ENCODE measurements around the gene NDUFS5.
"Not testable (repeated sequence)": the region's sequence is repeated elsewhere in the genome, so short reads cannot be mapped to it uniquely, and the experiment has no call there.

NDUFS5 gene

GRCh38 chr1:39065542-39065941, 39.4 kb downstream of the NDUFS5 start:
- no peak for DNase-seq

DNA sequence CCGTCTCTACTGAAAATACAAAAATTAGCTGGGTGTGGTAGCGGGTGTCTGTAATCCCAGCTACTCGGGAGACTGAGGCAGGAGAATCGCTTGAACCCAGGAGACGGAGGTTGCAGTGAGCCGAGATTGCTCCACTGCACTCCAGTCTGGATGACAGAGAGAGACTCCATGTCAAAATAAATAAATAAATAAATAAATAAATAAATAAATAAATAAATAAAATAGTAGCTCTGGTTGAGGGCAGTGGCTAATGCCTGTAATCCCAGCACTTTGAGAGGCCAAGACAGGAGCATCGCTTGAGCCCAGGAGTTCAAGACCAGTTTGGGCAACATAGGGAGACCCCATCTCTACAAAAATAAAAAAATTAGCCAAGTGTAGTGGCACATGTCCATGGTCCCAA, 42.1 kb downstream of the NDUFS5 start:
- DNase-seq: not testable (repeated sequence)

- not testable (repeated sequence) for DNase-seq
Measured at GRCh38 chr1:39071557-39071956, 45.4 kb downstream of the NDUFS5 start.

GRCh38 chr1:39076127-39076798, 50.1 kb downstream of the NDUFS5 start:
- DNase-seq: no peak

DNA sequence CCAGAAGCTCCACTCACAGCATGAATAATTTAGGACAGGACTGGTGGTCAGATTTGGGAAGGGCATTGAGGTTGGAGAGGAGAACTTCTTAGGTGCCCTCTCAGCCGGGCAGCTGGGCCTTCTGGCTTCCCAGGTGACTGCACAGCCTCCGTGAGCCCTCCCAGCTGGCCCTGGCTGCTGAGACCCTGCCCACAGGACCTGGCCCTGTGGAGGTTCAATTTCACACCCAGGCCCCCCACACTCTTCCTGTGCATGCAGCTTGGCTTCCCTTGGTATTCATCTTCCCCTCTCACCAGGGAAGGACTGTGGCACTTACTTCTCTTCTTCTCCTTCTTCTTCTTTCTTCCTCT, 50.6 kb downstream of the NDUFS5 start:
- DNase-seq: no peak

GRCh38 chr1:39080269-39080826, 54.2 kb downstream of the NDUFS5 start:
- no peak for DNase-seq

DNA sequence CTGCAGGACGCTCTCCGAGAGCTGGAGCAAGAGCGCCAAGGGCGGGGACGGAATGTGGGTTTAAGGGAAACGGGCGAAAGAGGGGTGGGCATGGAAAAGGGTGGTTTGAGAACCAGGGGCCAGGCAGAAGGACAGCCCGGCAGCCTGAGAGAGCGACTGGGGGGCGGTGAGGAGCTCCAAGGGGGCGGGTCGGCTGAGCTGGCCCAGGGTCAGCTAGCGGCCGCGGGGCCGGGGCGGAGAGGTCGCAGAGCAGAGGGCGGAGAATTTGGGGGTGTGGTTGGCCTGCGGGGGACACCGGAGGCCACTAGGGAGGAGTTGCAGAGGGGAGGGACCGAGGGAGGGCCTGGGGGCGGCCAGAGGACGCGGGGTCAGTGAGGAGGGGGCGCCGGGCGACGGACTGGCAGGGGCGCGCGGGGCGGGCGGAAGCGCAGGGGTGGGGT, 54.7 kb downstream of the NDUFS5 start:
- no peak for DNase-seq

DNA sequence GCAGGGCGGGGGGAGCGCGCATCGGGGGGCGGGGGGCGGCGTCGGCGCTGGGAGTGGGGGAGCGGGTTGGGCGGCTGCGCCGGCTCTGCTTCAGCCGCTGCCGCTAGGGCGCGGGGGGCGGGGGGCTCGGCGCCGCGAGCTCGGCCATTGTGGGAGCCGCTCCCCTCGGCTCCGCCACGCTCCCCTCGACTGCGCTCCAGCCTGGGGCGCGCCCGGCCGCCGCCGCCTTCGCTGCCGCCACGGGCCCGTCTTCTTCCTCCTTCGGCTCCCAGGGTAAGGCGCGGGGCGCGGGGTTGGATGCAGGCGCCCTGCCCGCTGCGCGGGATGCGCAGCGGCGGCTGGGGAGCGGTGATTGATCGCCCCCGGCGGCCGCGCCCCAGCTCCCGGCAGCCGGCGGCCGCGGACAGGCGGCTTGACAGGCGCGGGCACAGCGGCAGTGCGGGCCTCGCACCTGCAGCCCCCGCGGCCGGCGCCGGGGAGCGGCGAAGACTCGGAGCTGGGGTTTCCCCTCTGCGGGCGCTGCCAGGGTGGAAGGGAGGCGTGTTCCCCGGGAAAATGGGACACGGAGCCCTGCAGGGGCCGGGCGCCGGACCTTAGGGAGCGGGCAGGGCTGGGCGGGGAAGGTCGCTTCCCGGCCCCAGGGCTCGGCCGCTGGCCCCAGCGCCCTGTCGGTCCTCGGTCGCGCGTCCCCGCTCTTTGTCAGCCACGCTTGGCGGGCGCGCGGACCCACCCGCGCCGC, 55.3 kb downstream of the NDUFS5 start:
- DNase-seq: peak; percentile 45

DNA sequence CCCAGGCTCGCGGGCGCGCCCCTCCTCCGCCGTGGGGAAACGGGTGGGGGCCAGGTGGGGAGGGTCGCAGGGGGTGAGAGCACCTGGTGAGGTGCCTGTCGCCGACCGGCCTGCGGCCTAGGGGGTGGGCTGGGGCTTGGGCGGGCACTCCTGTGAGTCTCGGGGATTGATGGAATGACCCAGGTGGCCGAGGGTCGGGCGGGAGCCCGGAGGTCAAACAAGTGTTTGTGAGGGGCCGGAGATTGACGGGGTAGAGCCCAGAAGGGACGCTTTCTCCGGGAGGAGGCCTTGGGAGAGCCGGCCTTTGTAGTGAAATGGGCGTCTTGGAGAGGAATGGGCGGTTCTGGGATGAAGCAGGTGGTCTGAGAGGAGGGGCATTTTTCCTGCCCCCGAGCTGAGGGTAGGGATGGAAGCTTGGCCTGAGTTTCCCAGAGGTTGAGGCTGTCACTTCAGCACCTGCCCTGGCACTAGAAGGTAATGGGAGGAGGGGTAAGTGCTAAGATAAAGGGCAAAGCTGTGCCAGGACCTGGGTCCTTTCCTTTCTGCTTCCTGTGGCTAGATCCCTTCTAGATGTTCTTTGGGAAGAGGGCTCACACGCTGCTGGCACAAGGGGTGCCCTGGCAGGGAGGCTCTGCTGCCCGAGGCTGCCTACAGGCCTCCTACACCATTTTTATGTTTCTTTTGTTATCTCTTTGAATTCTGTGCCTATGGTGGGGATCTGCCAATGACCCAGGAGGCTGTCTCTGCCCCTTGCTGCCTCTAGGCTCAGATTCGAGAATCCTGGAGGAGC, 56.1 kb downstream of the NDUFS5 start:
- no peak for DNase-seq

DNA sequence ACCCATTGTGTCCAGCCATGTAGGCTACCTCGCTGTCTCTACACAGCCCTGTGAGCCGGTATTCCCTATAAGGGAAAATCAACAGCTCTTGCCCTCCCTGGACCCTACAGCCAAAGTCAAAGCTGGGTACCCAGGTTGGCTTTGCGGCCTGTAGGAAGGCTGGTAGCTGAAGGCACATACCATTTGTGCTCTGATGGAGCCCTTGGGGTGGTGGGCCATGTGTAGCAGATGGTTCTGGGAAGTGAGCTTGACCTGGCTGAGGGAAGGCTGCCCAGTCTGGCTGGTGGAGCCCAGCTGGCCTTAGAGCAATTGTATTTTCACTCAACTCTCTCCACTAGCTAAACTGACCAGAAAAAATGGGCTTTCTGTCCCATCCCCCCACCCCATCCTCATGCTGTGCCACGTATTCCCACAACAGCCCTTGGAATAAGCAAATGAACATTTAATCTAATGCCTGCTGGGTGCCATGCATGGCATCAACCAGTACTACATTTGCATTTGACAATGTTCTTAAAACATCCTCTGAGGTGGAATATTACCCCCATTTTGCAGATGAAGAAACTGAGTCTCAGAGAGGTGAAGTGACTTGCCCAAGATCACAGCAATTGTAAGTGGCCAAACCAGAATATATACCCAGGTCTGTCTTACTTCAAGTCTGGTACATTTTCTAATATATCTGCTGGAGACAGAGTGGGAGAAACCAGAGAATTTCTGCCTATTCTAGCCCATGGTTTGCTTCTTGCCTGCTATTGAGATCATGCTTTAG, 56.8 kb downstream of the NDUFS5 start:
- no peak for DNase-seq

GRCh38 chr1:39084191-39084590, 58.0 kb downstream of the NDUFS5 start:
- no peak for DNase-seq

Data from stimulated activated CD4-positive, alpha-beta T cell treated with anti-CD3 and anti-CD28 coated beads, Interleukin-15, amount 100 ng/mL, for 24 hours (primary cell).